Activated gamma-delta T cell (primary cell): ENCODE data around the gene LAMA5.

Source experiments
- DNase-seq: peaks from one replicate; lab custom pipeline; 2025; lab: John Stamatoyannopoulos, UW

Gene LAMA5

DNA sequence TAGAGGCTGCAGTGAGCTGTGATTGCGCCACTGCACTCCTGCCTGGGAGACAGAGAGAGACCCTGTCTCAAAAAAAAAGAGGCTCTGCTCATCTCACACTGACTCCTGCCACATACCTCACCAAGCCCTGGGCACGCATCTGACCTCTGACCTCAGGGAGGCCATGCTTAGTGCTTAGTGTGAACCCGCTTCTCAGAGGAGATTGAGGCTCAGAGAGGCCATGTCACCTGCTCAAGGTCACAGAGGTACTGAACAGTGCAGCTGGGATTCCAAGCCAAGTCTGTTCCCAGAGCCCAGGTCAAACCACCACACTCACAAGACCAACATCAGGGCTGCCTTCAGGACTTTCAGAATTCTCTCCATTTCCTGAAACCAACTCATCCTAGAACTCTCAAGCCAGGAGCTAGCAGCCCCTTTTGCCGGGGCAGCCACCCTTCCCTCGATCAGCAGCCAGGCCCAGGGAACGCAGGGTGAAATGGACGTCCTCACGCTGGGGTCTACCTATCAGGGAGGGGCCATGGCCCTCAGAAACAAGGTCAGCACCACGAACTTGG is 37.1 kb upstream of the LAMA5 start:
- no peak for DNase-seq

DNA sequence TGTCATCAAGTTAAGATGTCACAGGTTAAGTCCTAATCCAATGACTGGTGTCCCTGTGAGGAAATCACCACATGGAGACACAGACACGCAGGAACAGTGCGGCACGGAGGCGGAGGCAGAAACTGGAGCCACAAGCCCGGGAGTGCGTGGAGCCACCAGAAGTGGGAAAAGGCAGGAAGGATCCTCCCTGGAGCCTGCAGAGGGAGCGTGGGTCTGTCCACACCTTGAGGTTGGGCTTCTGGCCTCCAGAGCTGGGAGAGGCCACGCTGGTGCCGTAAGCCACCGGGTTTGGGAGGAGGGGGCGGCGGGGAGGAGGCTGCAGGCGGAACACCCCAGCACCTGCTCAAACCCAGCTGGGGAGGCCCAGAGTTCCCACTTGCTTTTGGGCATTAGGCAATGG is 36.2 kb upstream of the LAMA5 start:
- DNase-seq = no peak

DNA sequence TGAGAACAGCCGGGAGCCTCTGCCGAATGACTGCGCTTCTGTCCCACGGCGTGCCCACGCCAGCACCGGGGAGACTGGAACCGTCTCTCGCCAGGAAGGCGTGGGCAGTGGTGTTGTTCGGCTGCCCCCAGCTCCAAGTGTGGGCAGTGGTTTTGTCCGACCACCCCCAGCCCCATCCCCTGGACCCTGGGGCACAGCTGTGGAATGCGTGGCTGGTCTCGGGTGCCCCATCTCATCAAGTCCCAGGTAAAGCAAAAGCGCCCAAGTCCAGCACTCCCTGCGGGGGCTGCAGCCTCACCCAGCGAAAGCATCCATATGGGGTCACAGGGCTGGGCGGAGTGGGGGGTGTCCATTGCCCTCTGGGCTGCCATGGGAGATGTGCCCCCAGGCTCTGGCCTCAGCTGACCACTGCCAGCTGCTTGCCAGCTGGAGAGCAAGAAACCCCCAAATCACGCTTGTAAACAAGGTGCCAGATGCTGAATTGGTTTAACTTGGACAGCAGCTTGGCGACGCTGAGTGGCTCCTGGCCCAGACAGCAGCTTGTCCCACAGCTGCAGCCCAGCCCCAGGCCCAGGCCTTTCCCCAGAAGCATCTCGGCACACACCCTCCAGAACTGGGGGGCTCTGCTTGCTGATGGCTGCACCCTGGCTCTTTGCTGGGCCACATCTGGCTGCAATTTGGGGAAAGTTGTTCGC is 35.5 kb upstream of the LAMA5 start:
- no peak for DNase-seq

GRCh38 chr20:62401331-62401779 is 34.2 kb upstream of the LAMA5 start:
- no peak for DNase-seq

DNA sequence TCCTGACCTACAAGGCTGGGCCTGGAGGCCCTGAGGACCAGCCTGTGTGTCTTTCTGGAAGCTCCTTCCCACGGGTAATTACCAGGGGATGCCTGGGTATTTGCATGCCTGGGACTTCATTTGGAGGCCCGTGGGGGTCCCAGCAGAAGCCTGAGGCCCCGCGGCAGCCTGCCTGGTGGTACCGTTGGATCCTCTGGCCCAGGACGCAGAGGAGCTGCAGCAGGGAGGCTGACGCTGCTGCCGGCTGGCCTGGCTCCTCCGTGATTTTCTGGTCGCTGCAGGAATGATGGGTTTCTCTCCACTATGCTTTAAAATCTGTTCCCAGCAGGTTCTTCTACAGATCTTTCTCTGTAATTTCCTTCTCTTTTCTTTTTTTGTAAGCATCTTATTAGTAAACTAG is 33.4 kb upstream of the LAMA5 start:
- no peak for DNase-seq

DNA sequence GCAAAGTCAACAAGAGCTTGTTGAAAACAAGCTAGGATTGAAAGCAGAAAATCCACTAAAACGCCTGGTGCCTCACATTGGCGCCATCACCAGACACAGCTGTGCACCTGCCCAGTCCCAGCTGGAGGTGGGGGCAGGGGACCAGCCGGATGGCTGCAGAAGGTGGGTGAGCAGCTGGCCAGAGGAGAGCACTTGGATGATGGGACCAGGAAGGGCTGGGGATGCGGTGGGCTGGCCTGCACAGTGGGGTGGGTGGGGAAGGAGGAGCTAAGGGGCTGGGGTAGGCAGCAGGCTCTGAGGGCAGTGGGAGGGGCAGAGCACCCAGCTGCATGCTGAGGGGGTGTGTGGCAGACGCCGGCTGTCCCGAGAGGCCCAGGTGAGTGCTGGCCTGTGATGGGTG is 32.9 kb upstream of the LAMA5 start:
- no peak for DNase-seq

- DNase-seq = no peak
These were observed 31.2 kb upstream of the LAMA5 start for GRCh38 chr20:62398120-62398821.

DNA sequence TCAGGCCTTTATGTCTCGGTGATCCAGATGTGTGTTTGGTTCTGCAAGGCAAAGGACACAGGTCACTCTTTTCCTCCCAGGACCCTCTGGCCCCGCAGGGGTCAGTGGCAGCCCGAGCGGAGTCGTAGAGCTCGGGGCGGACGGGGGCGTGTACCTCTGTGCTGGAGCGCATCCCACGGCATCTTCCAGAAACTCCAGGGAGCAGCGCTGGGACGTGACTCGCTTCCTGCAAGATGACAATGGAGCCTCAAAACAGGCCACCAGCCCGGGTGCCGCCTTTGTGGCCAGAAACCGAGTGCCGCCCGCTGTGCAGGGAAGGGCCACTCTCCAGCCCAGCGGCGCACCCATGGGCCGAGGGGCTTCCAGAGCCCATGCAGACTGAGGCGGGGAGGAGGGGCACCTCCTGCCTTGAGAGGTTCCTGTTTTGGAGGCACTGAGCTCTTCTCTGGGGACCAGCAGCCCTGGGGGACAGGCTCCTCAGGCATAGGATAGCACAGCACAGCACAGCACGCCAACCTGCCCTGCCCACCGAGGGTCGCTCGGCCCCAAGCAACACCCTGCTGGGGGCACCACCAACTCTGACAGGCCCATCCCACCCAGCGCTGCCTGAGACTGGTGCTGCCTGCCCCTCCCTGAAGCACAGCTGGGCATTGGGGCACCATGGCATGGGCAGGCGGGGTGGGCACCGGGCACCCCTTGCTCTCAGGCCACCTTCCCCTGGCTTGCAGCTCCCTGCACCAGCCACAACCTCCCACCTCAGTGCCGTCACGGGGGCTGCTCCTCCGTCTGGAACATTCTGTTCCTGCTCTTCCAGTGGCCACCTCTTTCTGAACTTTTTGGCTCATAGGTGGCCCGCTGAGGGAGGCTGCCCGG is 29.5 kb upstream of the LAMA5 start:
- no peak for DNase-seq

DNA sequence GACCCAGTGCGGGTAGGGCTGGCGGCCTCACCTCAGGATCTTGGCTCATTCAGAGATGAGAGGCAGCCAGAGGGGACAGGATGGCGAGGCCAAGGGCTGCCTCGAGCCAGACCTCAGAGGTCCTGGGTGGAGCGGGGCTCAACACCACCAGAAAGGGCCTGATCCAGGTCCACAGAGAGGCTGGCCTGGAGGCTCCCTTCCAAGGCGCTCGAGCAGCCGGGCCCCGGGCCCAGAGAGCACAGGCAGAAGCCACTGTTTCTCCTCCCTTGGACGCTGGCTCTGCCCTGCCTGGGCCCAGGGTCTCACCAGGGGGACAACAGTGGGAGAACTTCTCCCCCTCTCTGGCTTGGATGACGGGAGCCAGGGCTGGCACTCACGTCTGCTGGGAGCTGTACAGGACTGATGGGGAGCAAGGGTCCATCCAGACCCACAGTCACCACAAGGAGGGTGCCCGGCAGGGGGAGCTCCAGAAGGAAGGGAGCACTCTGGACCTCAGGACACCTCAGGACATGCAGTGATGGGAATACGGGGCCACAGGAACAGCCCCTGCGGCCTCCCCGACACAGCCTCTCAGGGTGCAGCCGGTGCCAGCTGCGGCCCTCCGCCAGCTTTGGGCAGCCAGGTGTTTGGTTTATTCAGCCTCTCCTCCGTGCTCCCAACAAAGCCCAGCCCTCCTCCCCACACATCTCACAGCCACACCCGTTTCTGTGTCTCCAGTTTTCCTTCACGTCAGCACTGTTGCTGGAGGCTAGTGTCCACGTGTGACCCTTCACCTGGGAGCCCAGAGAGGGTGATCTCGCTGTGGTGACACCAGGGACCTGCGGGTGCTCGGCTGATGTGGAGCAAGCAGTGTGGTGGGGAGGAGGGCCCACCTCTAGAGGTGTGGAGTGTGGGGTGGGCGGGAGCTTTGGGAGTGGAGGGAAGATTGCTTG is 28.5 kb upstream of the LAMA5 start:
- no peak for DNase-seq

GRCh38 chr20:62394248-62395245 is 27.4 kb upstream of the LAMA5 start:
- no peak for DNase-seq

DNA sequence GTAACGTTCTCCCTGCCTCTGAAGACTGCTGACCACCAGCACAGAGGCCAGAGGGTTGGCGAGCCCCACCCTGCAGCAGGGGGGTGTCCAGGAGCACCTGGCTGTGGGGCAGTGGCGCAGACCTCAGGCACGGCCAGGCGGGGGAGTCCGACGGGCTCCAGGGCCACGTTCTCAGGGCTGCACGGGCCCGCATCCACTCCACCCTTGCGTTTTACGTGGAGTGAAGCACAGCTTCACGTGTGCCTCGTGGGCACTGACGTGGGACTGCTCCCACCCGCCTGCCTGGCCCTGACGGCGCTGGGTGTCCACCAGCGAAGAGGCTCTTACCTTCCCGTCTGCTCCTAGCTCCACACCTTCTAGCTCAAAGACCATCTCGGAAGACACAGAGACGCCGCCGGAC is 26.7 kb upstream of the LAMA5 start:
- no peak for DNase-seq

DNA sequence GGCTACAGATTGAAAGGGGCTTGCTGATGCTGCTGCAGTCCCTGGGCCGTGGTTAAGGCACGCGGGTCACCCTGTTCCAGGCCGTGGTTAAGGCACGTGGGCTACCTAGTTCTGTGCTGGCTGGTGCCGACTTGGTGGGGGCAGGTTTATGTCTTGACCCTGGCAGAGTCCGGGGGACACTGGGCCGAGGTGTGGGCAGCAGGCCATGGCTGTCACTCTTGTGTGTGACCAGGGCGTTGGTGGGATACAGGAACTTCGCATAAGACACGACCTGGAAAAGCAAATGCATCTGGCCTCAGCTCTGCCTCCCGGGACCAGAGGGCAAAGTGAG is 26.2 kb upstream of the LAMA5 start:
- DNase-seq = no peak

DNA sequence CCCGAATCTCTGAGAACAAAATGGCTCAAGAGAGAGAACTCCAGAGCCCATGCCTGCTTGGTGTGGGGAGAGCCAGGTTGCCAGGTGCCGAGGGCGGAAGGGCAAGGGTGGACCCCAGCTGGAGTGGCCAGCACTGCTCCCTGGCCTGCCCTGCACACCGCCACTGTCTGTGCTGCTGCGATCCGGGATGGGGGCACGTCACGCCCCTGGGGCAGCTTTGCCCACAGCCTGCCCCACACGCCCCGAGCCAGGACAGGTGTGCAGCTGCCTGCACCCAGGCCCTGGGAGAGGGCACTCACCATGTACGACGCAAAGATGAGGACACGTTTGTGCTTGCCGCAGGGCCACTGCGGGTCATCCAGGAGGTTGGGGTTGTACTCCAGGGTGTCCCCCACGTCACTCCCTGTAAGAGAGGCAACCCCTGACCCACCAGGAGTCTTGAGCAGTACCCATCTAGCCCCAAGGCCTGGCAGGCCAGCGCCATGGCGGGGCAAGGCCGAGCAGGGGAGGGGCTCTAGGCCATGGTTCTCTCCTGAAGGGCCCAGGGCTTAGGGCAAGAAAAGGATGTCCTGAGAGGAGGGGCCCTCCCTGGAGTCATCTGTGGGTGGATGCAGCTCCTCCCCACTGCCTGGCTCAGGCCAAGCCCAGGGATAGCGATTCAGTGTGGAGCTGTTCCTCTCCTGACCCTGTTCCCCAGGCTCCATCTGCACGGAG is 25.7 kb upstream of the LAMA5 start:
- no peak for DNase-seq

DNA sequence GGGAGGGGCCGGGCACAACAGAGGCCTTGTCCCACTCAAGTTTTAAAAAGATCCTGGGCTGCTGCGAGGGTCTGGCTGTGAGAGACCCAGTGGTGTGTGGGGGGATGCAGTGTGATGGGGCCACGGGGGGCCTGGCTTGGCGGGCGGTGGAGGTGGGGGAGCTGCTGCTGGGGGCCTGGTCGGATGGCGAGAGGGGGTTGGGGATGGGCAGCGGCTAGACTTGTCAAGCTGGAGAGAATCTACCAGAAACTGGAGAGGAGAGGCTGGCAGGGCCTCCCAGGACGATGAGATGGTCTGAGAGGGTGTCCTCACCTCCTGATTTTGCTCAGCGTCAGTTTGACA is 24.9 kb upstream of the LAMA5 start:
- no peak for DNase-seq

DNA sequence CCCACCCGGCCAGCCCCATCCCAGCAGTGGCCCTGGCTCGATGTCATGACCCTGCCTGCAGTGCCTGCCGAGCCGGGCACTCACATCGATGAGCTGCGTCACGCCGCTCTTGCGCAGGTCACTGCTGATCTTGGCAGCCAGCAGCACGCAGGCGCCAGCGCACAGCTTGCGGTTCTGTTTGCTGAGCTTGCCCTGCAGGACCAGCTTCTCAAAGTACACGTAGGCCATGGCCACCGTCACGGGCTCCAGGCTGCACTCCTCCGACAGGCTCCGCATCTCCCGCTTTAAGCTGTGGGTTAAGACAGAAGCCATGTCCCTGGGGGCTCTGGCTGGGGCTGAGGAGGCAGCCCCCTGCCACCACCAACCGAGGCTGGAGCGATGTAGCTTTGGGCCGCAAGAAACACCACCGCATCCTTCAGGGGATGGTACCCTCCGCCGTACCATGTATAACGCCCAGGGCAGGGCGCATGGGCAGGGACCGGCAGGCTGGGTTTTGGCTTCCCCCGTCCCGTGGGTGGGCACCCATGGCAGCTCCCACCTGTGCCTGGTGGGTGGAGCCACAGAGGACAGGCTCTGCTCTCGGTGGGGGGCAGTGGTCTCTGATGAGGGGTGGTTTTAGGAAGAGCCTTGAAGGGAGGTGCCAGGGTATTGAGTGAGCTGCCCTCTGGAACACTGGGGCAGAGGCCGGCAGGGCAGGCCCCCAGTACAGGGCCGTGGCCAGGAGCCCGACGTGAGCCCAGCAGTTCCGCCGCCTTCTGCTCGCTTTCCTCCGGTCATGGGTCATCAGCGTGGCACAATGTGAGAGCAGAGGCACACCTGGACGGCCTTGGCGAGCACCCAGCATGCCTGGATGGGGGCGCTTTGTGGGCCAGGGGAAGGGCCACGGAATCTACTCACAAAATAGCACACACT is 24.3 kb upstream of the LAMA5 start:
- no peak for DNase-seq

DNA sequence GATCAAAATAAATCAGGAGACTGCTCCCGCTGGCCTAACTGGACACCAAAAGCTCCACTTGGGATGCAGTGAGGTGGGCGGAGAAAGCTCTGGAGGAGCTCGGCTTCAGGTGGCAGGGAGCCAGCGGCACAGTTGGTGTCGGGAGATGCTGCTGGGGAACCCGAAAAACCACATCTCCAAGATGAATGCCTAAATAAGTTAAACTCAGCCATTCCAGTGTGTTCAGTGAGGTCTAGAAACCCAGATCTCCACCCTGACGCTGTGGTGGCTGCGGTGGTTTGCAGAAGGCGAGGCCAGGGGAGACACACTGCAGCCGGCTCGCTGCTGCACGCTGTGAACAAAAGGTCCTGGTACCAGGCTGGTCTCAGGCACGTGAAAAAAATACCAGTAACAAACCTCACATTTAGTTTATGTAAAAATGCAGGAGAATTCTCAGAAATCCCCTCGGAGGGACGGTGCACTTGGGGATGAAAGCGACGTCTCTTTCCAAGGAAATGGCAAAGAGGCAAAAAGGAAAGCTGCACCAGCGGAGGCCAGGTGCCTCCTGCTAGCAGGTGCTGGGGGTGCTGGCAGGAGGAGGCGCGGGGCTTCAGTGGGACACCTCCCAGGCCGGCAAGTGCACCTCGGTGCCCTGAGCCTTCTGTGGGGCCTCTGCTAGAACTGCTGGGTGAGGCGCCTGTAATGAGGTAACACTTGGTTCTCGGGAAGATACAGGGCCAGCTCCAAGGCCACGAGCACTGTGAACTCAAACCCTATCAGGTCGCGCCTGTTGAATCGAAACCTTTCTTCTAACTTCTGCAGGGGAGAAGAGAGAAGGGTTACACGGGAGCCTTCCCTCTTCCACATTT is 23.4 kb upstream of the LAMA5 start:
- no peak for DNase-seq

GRCh38 chr20:62389601-62390087 is 22.5 kb upstream of the LAMA5 start:
- DNase-seq = no peak
